ENCODE data around the gene SPDYC. TPM values are rescaled to one million over a fixed set of nuclear protein-coding genes. Genes with fewer than 3 reads are reported as not detected.

Gene SPDYC
- total RNA-seq, 1 donor from 2014 or later: not detected

GRCh38 chr11:65206441-65206841, 36.4 kb downstream of the SPDYC start:
- DNase-seq: no peak
- H3K27ac ChIP-seq: no peak overlapping the region

GRCh38 chr11:65206901-65207300, 36.9 kb downstream of the SPDYC start:
- Histone ChIP-seq H3K4me1 (peaks cover 13% of the 10 kb centered on the region), H3K27ac (no peak overlapping the region), H3K9me3 (no peaks in the 10 kb centered on the region), H3K36me3 (peaks cover 86% of the 10 kb centered on the region), H3K27me3 (no peaks in the 10 kb centered on the region), H3K4me3 (no peak overlapping the region)
- no peak for TF ChIP-seq CTCF (IDR thresholded peaks at IDR 0.05)
- intact Hi-C loops (cut with DNase I): no loop called here
- DNase-seq (no peak), ATAC-seq (no peak)

More at GRCh38 chr11:65206441-65206841, 36.4 kb downstream of the SPDYC start:
- no peaks in the 10 kb centered on the region for H3K27me3 ChIP-seq
- peaks cover 13% of the 10 kb centered on the region for H3K4me1 ChIP-seq
- H3K4me3 ChIP-seq: no peak overlapping the region
- intact Hi-C loops (cut with DNase I): no loop called here
- no peaks in the 10 kb centered on the region for H3K9me3 ChIP-seq
- ATAC-seq: no peak
- H3K36me3 ChIP-seq: peaks cover 83% of the 10 kb centered on the region
- TF ChIP-seq CTCF (IDR thresholded peaks at IDR 0.05): no peak

- H3K27ac ChIP-seq: peak overlapping the region; percentile 30
- intact Hi-C loops (cut with DNase I): no loop called here
- ATAC-seq: peak; percentile 45
These were observed 38.1 kb downstream of the SPDYC start for GRCh38 chr11:65207918-65208784.

GRCh38 chr11:65208785-65209710, 39.0 kb downstream of the SPDYC start:
- H3K9me3 ChIP-seq: no peaks in the 10 kb centered on the region
- H3K27ac ChIP-seq: peak overlapping the region; percentile 30
- H3K4me3 ChIP-seq: no peak overlapping the region
- peaks cover 66% of the 10 kb centered on the region for H3K36me3 ChIP-seq
- no peak for DNase-seq
- peaks cover 13% of the 10 kb centered on the region for H3K4me1 ChIP-seq
- ATAC-seq: peak; percentile 10
- TF ChIP-seq CTCF (IDR thresholded peaks at IDR 0.05): peak; percentile 7
- intact Hi-C loops (cut with DNase I): no loop called here
- no peaks in the 10 kb centered on the region for H3K27me3 ChIP-seq

More at GRCh38 chr11:65207918-65208784, 38.1 kb downstream of the SPDYC start:
- Histone ChIP-seq H3K4me1 (peaks cover 13% of the 10 kb centered on the region), H3K27me3 (no peaks in the 10 kb centered on the region), H3K36me3 (peaks cover 75% of the 10 kb centered on the region), H3K9me3 (no peaks in the 10 kb centered on the region), H3K4me3 (no peak overlapping the region)
- TF ChIP-seq CTCF (IDR thresholded peaks at IDR 0.05): no peak
- no peak for DNase-seq

GRCh38 chr11:65209711-65210360, 39.8 kb downstream of the SPDYC start:
- no peak for ATAC-seq
- Histone ChIP-seq H3K27ac (no peak overlapping the region), H3K4me3 (no peak overlapping the region), H3K9me3 (no peaks in the 10 kb centered on the region), H3K36me3 (peaks cover 59% of the 10 kb centered on the region), H3K4me1 (peaks cover 13% of the 10 kb centered on the region), H3K27me3 (no peaks in the 10 kb centered on the region)
- TF ChIP-seq CTCF (IDR thresholded peaks at IDR 0.05): no peak
- no peak for DNase-seq
- intact Hi-C loops (cut with DNase I): no loop called here

All from upper lobe of right lung (tissue), 1 donor.